ENCODE results near the gene DENND6B.
"Not testable (repeated sequence)": the region's sequence is repeated elsewhere in the genome, so short reads cannot be mapped to it uniquely, and the experiment has no call there.

Gene DENND6B

GRCh38 chr22:50339945-50340879 is 13.4 kb upstream of the DENND6B start:
- in situ Hi-C loops (cut with HindIII; ENCODE audit: low sequenced_read_pairs), result no loop called here

- in situ Hi-C loops (cut with HindIII; ENCODE audit: low sequenced_read_pairs), result no loop called here
Measured at GRCh38 chr22:50338860-50339462, 12.1 kb upstream of the DENND6B start.

- in situ Hi-C loops (cut with HindIII; ENCODE audit: low sequenced_read_pairs), result no loop called here
Measured at GRCh38 chr22:50338042-50338573, 11.3 kb upstream of the DENND6B start.

- in situ Hi-C loops (cut with HindIII; ENCODE audit: low sequenced_read_pairs), result no loop called here
Measured at GRCh38 chr22:50337262-50338041, 10.6 kb upstream of the DENND6B start.

- in situ Hi-C loops (cut with HindIII; ENCODE audit: low sequenced_read_pairs), result not testable (repeated sequence)
Measured at GRCh38 chr22:50334433-50334832, 7.6 kb upstream of the DENND6B start.

- in situ Hi-C loops (cut with HindIII; ENCODE audit: low sequenced_read_pairs), result no loop called here
Measured at GRCh38 chr22:50329236-50329635, 2.4 kb upstream of the DENND6B start.

GRCh38 chr22:50327711-50328019 is 853 bp upstream of the DENND6B start:
- in situ Hi-C loops (cut with HindIII; ENCODE audit: low sequenced_read_pairs), result no loop called here

- in situ Hi-C loops (cut with HindIII; ENCODE audit: low sequenced_read_pairs), result no loop called here
Measured at GRCh38 chr22:50326225-50326955, 422 bp downstream of the DENND6B start.

- in situ Hi-C loops (cut with HindIII; ENCODE audit: low sequenced_read_pairs), result no loop called here
Measured at GRCh38 chr22:50325444-50326224, 1.2 kb downstream of the DENND6B start.

- in situ Hi-C loops (cut with HindIII; ENCODE audit: low sequenced_read_pairs), result no loop called here
Measured at GRCh38 chr22:50323900-50324299, 2.9 kb downstream of the DENND6B start.

- in situ Hi-C loops (cut with HindIII; ENCODE audit: low sequenced_read_pairs), result not testable (repeated sequence)
Measured at GRCh38 chr22:50322382-50323104, 4.3 kb downstream of the DENND6B start.

- in situ Hi-C loops (cut with HindIII; ENCODE audit: low sequenced_read_pairs), result no loop called here
Measured at GRCh38 chr22:50320671-50321325, 6.0 kb downstream of the DENND6B start.

- in situ Hi-C loops (cut with HindIII; ENCODE audit: low sequenced_read_pairs), result no loop called here
Measured at GRCh38 chr22:50320116-50320515, 6.7 kb downstream of the DENND6B start.

- in situ Hi-C loops (cut with HindIII; ENCODE audit: low sequenced_read_pairs), result no loop called here
Measured at GRCh38 chr22:50319503-50319951, 7.3 kb downstream of the DENND6B start.

GRCh38 chr22:50318698-50319411 is 8.0 kb downstream of the DENND6B start:
- in situ Hi-C loops (cut with HindIII; ENCODE audit: low sequenced_read_pairs), result no loop called here

GRCh38 chr22:50318356-50318697 is 8.5 kb downstream of the DENND6B start:
- in situ Hi-C loops (cut with HindIII; ENCODE audit: low sequenced_read_pairs), result no loop called here

GRCh38 chr22:50317674-50318073 is 9.1 kb downstream of the DENND6B start:
- in situ Hi-C loops (cut with HindIII; ENCODE audit: low sequenced_read_pairs), result no loop called here

- in situ Hi-C loops (cut with HindIII; ENCODE audit: low sequenced_read_pairs), result no loop called here
Measured at GRCh38 chr22:50317178-50317577, 9.6 kb downstream of the DENND6B start.
